ENCODE measurements around the gene CXCL9. TPM values are rescaled to one million over a fixed set of nuclear protein-coding genes. Genes with fewer than 3 reads are reported as not detected.

Gene CXCL9
- polyA plus RNA-seq, 1 donor, result 2.8 TPM

GRCh38 chr4:76012388-76012801, 5.1 kb upstream of the CXCL9 start:
- H3K4me3 ChIP-seq (ENCODE audit: low read length), result no peak overlapping the region

GRCh38 chr4:76011700-76012387, 4.5 kb upstream of the CXCL9 start:
- peak overlapping the region; percentile 49 for H3K27ac ChIP-seq (ENCODE audit: low read length)
- no peak overlapping the region for H3K4me3 ChIP-seq (ENCODE audit: low read length)
- H3K4me1 ChIP-seq (ENCODE audit: control insufficient read depth, insufficient read depth, low read length), result peaks cover 20% of the 10 kb centered on the region
- WGBS (ENCODE audit: insufficient coverage, low lambda C conversion rate), result 82% methylated on average over 3 of the region's 13 CpGs
- H3K9me3 ChIP-seq (ENCODE audit: control insufficient read depth, low read depth, low read length), result peaks cover 6% of the 10 kb centered on the region
- H3K36me3 ChIP-seq (ENCODE audit: control insufficient read depth, insufficient read depth, low read length), result no peaks in the 10 kb centered on the region
- no peaks in the 10 kb centered on the region for H3K27me3 ChIP-seq (ENCODE audit: control insufficient read depth, insufficient read depth, low read length)
- peak in 1 of 2 donors; percentile 43 for DNase-seq

More at GRCh38 chr4:76012388-76012801, 5.1 kb upstream of the CXCL9 start:
- peaks cover 19% of the 10 kb centered on the region for H3K4me1 ChIP-seq (ENCODE audit: control insufficient read depth, insufficient read depth, low read length)
- no peaks in the 10 kb centered on the region for H3K27me3 ChIP-seq (ENCODE audit: control insufficient read depth, insufficient read depth, low read length)
- no CpG with 5 or more reads among the region's 1 CpG for WGBS (ENCODE audit: insufficient coverage, low lambda C conversion rate)
- peak overlapping the region; percentile 49 for H3K27ac ChIP-seq (ENCODE audit: low read length)
- no peak for DNase-seq
- H3K36me3 ChIP-seq (ENCODE audit: control insufficient read depth, insufficient read depth, low read length), result no peaks in the 10 kb centered on the region
- H3K9me3 ChIP-seq (ENCODE audit: control insufficient read depth, low read depth, low read length), result peaks cover 6% of the 10 kb centered on the region

- DNase-seq, result no peak
- no peaks in the 10 kb centered on the region for H3K27me3 ChIP-seq (ENCODE audit: control insufficient read depth, insufficient read depth, low read length)
- peak overlapping the region; percentile 49 for H3K27ac ChIP-seq (ENCODE audit: low read length)
- peaks cover 6% of the 10 kb centered on the region for H3K9me3 ChIP-seq (ENCODE audit: control insufficient read depth, low read depth, low read length)
- no peaks in the 10 kb centered on the region for H3K36me3 ChIP-seq (ENCODE audit: control insufficient read depth, insufficient read depth, low read length)
- H3K4me1 ChIP-seq (ENCODE audit: control insufficient read depth, insufficient read depth, low read length), result peaks cover 20% of the 10 kb centered on the region
- WGBS (ENCODE audit: insufficient coverage, low lambda C conversion rate), result 100% methylated on average over 1 of the region's 31 CpGs
- H3K4me3 ChIP-seq (ENCODE audit: low read length), result no peak overlapping the region
These were observed 3.8 kb upstream of the CXCL9 start for GRCh38 chr4:76011018-76011670.

- Histone ChIP-seq H3K4me3 (ENCODE audit: low read length) (no peak overlapping the region), H3K4me1 (ENCODE audit: control insufficient read depth, insufficient read depth, low read length) (peaks cover 23% of the 10 kb centered on the region), H3K27me3 (ENCODE audit: control insufficient read depth, insufficient read depth, low read length) (no peaks in the 10 kb centered on the region), H3K9me3 (ENCODE audit: control insufficient read depth, low read depth, low read length) (peaks cover 6% of the 10 kb centered on the region), H3K27ac (ENCODE audit: low read length) (no peak overlapping the region), H3K36me3 (ENCODE audit: control insufficient read depth, insufficient read depth, low read length) (no peaks in the 10 kb centered on the region)
- no peak for DNase-seq
- 100% methylated on average over 1 of the region's 13 CpGs for WGBS (ENCODE audit: insufficient coverage, low lambda C conversion rate)
These were observed 3.3 kb upstream of the CXCL9 start for GRCh38 chr4:76010576-76010975.

- H3K36me3 ChIP-seq (ENCODE audit: control insufficient read depth, insufficient read depth, low read length), result no peaks in the 10 kb centered on the region
- no peak overlapping the region for H3K27ac ChIP-seq (ENCODE audit: low read length)
- peaks cover 6% of the 10 kb centered on the region for H3K9me3 ChIP-seq (ENCODE audit: control insufficient read depth, low read depth, low read length)
- no CpG with 5 or more reads among the region's 5 CpGs for WGBS (ENCODE audit: insufficient coverage, low lambda C conversion rate)
- H3K27me3 ChIP-seq (ENCODE audit: control insufficient read depth, insufficient read depth, low read length), result no peaks in the 10 kb centered on the region
- no peak for DNase-seq
- H3K4me1 ChIP-seq (ENCODE audit: control insufficient read depth, insufficient read depth, low read length), result peaks cover 17% of the 10 kb centered on the region
- no peak overlapping the region for H3K4me3 ChIP-seq (ENCODE audit: low read length)
These were observed 2.0 kb upstream of the CXCL9 start for GRCh38 chr4:76009311-76009710.

GRCh38 chr4:76003620-76004019, 3.7 kb downstream of the CXCL9 start:
- no peak overlapping the region for H3K4me3 ChIP-seq (ENCODE audit: low read length)
- no peaks in the 10 kb centered on the region for H3K9me3 ChIP-seq (ENCODE audit: control insufficient read depth, low read depth, low read length)
- peaks cover 30% of the 10 kb centered on the region for H3K4me1 ChIP-seq (ENCODE audit: control insufficient read depth, insufficient read depth, low read length)
- no peaks in the 10 kb centered on the region for H3K27me3 ChIP-seq (ENCODE audit: control insufficient read depth, insufficient read depth, low read length)
- DNase-seq, result no peak
- no peaks in the 10 kb centered on the region for H3K36me3 ChIP-seq (ENCODE audit: control insufficient read depth, insufficient read depth, low read length)
- H3K27ac ChIP-seq (ENCODE audit: low read length), result no peak overlapping the region
- WGBS (ENCODE audit: insufficient coverage, low lambda C conversion rate), result 100% methylated on average over 2 of the region's 3 CpGs

DNA sequence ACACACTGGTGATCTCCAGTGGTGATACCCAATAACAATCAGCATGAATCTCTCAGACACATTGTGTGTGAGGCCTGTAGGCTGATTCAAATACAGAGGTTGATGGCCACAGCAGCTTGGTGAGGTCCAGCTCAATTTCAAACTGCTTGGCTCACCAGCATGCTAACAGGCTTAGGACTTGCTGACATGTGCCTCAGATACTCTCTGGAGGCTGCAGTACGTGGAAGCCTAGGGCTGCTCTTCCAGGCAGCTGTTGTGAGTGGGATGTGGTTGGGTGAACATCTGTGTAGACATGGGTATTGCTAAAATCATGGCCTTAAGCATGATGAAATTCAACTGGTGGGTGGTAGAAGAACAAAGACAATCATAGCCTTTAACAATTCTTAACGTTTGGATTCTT, 4.3 kb downstream of the CXCL9 start:
- Histone ChIP-seq H3K27me3 (ENCODE audit: control insufficient read depth, insufficient read depth, low read length) (no peaks in the 10 kb centered on the region), H3K36me3 (ENCODE audit: control insufficient read depth, insufficient read depth, low read length) (no peaks in the 10 kb centered on the region), H3K4me3 (ENCODE audit: low read length) (no peak overlapping the region), H3K9me3 (ENCODE audit: control insufficient read depth, low read depth, low read length) (no peaks in the 10 kb centered on the region), H3K27ac (ENCODE audit: low read length) (no peak overlapping the region), H3K4me1 (ENCODE audit: control insufficient read depth, insufficient read depth, low read length) (peaks cover 30% of the 10 kb centered on the region)
- no peak for DNase-seq
- no CpG with 5 or more reads among the region's 2 CpGs for WGBS (ENCODE audit: insufficient coverage, low lambda C conversion rate)

DNA sequence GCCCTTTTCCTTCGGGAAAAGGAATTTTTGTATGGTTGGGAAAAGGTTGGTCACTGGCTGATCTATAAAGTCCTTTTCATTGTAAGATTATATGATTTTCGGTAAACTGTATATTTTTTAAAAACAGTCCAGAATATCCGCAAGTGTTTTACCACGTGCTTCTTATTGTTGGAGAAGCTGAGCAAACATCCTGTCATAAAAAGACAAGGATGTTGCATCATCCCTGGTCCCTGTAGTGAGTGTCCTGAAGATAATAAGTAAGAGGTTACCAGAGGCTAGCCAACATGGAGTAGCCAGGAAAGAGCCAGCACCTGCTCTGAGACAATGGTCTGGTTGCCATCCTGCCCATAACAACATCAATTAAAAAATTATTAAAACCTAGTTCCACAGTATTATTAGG, 5.1 kb downstream of the CXCL9 start:
- H3K27ac ChIP-seq (ENCODE audit: low read length), result no peak overlapping the region
- H3K36me3 ChIP-seq (ENCODE audit: control insufficient read depth, insufficient read depth, low read length), result no peaks in the 10 kb centered on the region
- no peaks in the 10 kb centered on the region for H3K9me3 ChIP-seq (ENCODE audit: control insufficient read depth, low read depth, low read length)
- no peak overlapping the region for H3K4me3 ChIP-seq (ENCODE audit: low read length)
- no peaks in the 10 kb centered on the region for H3K27me3 ChIP-seq (ENCODE audit: control insufficient read depth, insufficient read depth, low read length)
- peak; percentile 64 to 80 for DNase-seq
- WGBS (ENCODE audit: insufficient coverage, low lambda C conversion rate), result no CpG with 5 or more reads among the region's 4 CpGs
- peaks cover 25% of the 10 kb centered on the region for H3K4me1 ChIP-seq (ENCODE audit: control insufficient read depth, insufficient read depth, low read length)

DNA sequence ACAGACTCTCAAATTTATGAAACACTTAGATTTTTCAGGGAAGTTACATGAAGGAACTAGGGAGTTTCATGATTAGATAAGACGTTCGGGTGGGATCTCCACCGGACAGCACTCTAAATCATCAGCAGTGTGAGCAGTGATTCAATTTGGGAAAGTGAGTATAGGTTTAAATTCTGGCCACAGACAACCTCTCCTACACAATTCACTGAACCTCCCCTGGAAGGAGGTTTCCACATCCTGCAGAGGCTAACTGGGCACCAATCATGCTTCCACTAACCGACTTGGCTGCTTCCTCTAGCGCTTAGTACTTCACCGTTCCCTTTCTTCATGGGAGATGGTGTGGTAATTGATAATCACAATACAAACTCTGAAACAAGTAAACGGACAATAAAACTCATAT, 5.6 kb downstream of the CXCL9 start:
- peaks cover 25% of the 10 kb centered on the region for H3K4me1 ChIP-seq (ENCODE audit: control insufficient read depth, insufficient read depth, low read length)
- H3K36me3 ChIP-seq (ENCODE audit: control insufficient read depth, insufficient read depth, low read length), result no peaks in the 10 kb centered on the region
- H3K27ac ChIP-seq (ENCODE audit: low read length), result no peak overlapping the region
- no peaks in the 10 kb centered on the region for H3K27me3 ChIP-seq (ENCODE audit: control insufficient read depth, insufficient read depth, low read length)
- 100% methylated on average over 2 of the region's 7 CpGs for WGBS (ENCODE audit: insufficient coverage, low lambda C conversion rate)
- H3K9me3 ChIP-seq (ENCODE audit: control insufficient read depth, low read depth, low read length), result no peaks in the 10 kb centered on the region
- DNase-seq, result no peak
- no peak overlapping the region for H3K4me3 ChIP-seq (ENCODE audit: low read length)

GRCh38 chr4:76000279-76000678, 7.0 kb downstream of the CXCL9 start:
- Histone ChIP-seq H3K27me3 (ENCODE audit: control insufficient read depth, insufficient read depth, low read length) (no peaks in the 10 kb centered on the region), H3K36me3 (ENCODE audit: control insufficient read depth, insufficient read depth, low read length) (no peaks in the 10 kb centered on the region), H3K4me3 (ENCODE audit: low read length) (no peak overlapping the region), H3K9me3 (ENCODE audit: control insufficient read depth, low read depth, low read length) (no peaks in the 10 kb centered on the region), H3K4me1 (ENCODE audit: control insufficient read depth, insufficient read depth, low read length) (peaks cover 22% of the 10 kb centered on the region), H3K27ac (ENCODE audit: low read length) (no peak overlapping the region)
- no CpG with 5 or more reads among the region's 1 CpG for WGBS (ENCODE audit: insufficient coverage, low lambda C conversion rate)
- DNase-seq, result peak in 1 of 2 donors; percentile 50

All from large intestine (tissue), 3 donors.